Fibroblast of villous mesenchyme (primary cell): ENCODE results near the gene LACRT. TPM values are rescaled to one million over a fixed set of nuclear protein-coding genes. Genes with fewer than 3 reads are reported as not detected.

ENCODE experiments used
- DNase-seq: peaks from one replicate; pipeline ENCODE4 v3.0.0-alpha.2; 2010; ENCODE audit warnings: low read depth
- H3K4me3 ChIP-seq: 2 replicates; pipeline ENCODE4 v1.5.1; 2011; ENCODE audit warnings: low read depth, mild to moderate bottlenecking, low read length
- total RNA-seq: library from RNA; depleted of rRNA; stranded (reverse); fragments of >200 nt; gene quantifications from 2 replicates; pipeline ENCODE4 v1.2.3, GENCODE V29; 2012
- TF ChIP-seq, protein P1 (sequence below): IDR thresholded peaks from 2 replicates; pipeline ENCODE4 v1.5.1; 2012; ENCODE audit warnings: low read depth, mild to moderate bottlenecking, low read length; ENCODE audit not compliant: insufficient read depth

LACRT gene
- total RNA-seq, 1 donor = not detected

DNA sequence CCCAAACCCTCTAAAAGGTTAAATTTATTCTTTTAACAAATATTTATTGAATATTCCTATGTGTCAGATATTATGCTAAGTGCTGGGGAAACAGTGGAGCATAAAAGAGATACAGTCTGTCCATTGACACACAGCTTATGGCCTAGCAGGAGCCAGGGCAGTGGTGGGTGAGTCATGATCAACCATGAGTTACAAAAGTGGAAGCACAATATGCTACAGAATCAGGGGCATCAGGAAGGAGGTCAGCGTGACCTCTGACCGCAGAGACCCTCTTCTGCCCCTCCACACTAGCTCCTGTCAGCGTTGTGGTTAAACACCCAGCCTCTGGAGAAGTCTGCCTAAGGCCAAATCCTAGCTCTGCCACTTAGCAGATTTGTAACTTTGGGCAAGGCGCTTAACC lies 41.6 kb downstream of the LACRT start:
- H3K4me3 ChIP-seq = no peak overlapping the region
- no peak for DNase-seq
- TF ChIP-seq, protein P1, sequence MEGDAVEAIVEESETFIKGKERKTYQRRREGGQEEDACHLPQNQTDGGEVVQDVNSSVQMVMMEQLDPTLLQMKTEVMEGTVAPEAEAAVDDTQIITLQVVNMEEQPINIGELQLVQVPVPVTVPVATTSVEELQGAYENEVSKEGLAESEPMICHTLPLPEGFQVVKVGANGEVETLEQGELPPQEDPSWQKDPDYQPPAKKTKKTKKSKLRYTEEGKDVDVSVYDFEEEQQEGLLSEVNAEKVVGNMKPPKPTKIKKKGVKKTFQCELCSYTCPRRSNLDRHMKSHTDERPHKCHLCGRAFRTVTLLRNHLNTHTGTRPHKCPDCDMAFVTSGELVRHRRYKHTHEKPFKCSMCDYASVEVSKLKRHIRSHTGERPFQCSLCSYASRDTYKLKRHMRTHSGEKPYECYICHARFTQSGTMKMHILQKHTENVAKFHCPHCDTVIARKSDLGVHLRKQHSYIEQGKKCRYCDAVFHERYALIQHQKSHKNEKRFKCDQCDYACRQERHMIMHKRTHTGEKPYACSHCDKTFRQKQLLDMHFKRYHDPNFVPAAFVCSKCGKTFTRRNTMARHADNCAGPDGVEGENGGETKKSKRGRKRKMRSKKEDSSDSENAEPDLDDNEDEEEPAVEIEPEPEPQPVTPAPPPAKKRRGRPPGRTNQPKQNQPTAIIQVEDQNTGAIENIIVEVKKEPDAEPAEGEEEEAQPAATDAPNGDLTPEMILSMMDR = no peak

DNA sequence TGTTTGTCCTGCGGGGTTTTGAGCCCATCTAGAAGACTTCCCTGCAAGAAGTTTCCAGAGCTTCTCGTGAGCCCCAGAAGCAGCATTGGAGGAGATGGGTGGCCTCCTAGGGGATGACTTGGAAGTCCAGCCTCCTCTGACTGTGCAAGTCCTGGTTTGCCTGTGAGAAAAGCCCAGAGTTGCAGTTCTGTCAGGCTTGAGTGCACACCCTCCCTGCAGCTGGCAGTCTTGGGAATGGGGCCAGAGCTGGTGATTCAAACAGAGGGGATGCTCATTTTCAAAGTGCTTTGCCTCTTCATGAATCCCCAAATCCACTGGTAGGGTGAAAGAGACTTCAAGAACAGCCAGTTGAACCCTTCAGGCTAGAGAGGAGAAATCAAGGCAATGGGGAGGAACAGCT lies 42.4 kb downstream of the LACRT start:
- TF ChIP-seq, protein P1 = no peak
- DNase-seq = no peak
- no peak overlapping the region for H3K4me3 ChIP-seq

DNA sequence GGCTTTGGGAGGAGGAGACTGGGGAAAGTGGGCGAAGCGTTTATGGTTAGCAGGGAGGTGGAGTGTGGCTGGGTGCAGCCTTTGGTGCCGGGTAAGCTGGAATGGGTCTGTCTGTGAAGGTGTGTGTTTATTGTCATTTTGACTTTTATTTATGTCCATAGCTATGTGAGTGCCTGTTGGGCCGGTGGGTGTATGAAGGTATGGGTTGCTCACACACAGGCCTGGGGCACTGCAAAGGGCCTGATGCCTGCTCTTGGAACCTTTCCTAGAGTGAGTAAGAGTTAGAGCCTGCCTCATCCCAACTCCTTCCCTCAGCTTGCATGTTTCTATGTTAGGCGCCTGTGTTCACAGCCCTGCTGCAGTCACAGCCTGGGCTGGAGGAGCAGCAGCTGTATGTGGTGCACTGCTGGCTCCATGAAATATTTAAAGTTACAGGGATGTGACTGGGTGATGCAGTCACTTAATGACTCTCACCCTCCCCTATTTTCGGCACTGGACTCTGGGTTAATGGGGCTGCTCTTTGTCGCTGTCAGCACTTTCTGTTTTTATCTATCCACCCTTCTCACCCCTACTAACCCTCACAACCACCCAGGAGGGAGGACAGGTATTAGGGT lies 43.6 kb downstream of the LACRT start:
- TF ChIP-seq, protein P1 = no peak
- H3K4me3 ChIP-seq = no peak overlapping the region
- DNase-seq = no peak

DNA sequence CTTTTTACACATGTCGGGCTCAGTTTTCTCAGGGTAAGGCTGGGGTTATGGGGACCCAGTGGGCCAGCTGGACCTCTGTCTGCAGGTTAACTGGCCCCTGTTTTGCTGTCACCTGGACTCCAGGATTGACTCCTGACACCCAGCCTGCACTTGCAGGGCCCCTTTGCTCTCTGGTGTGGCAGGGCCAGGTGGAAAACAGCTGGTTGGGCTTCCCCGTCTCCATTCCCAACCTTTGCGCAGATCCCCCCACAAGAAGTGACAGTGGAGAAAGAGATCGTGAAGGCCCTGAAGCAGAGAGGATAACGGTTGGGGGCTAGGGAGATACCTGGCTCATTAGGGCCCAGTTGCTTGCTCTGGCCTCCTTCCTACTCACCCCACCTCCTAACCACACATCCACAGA lies 44.7 kb downstream of the LACRT start:
- TF ChIP-seq, protein P1 = no peak
- no peak for DNase-seq
- H3K4me3 ChIP-seq = no peak overlapping the region

DNA sequence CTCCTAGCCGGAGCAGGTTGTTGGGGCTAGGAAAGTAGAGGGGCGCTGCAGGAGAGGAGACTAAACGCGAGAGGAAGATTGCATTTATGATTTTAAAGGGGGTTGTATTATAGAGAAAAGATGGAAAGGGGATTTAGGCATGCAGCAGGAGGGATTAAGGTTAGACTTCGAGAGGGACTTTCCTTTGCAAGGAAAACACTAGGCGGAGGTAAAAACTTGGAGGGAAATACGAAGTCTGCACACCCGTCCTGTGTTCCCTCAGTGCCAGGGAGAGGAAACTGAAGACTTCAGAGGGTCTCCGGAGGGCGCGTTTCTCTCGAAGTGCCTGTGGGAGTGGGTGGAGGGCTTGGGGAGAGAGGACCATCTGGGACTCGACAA lies 45.8 kb downstream of the LACRT start:
- TF ChIP-seq, protein P1 = no peak
- DNase-seq = no peak
- H3K4me3 ChIP-seq = no peak overlapping the region

DNA sequence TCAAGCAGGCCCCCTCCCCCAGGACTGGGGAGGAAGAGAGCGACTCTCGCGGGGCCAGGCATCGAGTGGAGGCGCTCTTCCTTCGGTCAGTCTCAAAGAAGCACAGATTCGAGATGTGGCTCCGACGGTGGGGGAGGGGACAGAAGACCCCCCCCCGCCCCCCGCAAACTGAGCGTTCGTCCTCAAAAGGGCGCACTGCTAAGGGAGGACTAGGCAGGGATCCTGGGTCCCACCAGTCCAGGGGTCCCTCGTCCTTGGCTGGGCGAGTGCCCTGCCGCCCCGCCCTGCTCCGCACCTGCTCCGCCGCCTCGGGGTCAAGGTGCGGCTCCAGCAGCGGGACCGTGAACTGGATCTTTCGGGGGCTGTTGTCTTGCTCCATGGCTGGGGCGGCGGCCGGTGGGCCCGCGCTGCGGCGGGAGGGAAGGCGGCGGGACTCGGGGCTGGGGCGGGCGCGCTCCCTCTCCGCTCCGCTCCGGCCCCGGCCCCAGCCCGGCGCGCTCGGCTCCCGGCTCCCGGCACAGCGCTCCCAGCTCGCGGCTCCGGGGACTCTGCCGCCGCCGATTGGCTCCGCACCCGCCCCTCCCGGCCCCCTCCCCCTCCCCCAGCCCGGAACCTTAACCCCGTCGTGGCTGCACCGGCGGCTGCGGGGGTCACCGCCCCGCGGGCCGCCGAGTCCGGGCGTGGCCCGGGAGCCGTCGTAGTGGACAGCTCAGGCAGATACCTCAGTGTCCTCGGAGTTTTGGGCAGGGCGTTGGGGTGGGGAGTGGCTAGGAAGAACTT lies 46.4 kb downstream of the LACRT start, which contains the start of gene PPP1R1A:
PPP1R1A (minus strand) TSS at position 550 of the 780 bp plus-strand sequence; CDS start at position 379, 171 bp downstream.
- DNase-seq = no peak
- H3K4me3 ChIP-seq = no peak within 1 kb of the TSS
- TF ChIP-seq, protein P1 = no peak
